SK-N-MC (cell line): Measurements from ENCODE around the gene RNLS.

Experiments used
- EZH2 ChIP-seq: fragments of 200-600 bp; sonication (generic); IDR thresholded peaks from one replicate; pipeline ENCODE4 v1.6.1; 2017; ENCODE audit warnings: antibody characterized with exemption
- POLR2AphosphoS5 ChIP-seq: IDR thresholded peaks from 2 replicates; pipeline ENCODE4 v1.6.1; 2012; ENCODE audit warnings: mild to moderate bottlenecking, low read depth, low read length, borderline replicate concordance

- no peak for TF ChIP-seq EZH2
- TF ChIP-seq POLR2AphosphoS5: no peak
Observed at GRCh38 chr10:88372881-88373592, 210.1 kb downstream of the RNLS start.
